ENCODE measurements around the gene FAM13C.

DNA sequence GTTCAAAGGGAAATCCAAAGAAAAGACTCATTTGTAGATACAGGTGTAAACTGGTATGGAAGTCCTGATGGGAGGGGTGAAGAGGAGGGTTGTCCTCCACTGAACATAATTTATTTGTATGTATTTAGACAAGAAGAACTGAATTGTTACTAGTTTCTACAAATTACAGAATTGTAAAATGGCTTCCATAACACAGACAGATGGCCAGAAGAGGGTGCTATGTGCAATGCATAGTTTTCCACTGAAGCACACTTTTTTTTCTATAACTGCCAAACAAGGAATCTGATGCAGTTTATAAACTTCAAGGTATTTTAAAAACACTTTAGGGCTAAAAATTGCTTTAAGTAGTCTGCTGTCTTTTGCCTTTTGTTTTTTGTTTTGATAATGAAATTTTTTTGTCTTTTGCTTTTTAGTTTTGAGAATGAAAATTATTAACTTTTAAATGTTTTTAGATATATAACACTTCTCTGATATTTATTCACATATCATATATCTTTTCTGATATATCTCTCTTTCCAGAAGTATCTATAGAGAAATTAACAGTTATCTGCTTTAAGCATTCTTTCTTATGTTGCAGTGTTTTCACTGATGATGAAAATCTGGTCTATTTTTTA lies 127.4 kb downstream of the FAM13C start:
- TF ChIP-seq XRCC4 (IDR thresholded peaks at IDR 0.05; ENCODE audit: extremely low read depth, insufficient read depth, insufficient read length) (no peak), BRCA1 (IDR thresholded peaks at IDR 0.05) (no peak), BRCA1 (CRISPR knock-in tag; IDR thresholded peaks at IDR 0.05) (no peak), ELF4 (CRISPR knock-in tag; IDR thresholded peaks at IDR 0.05) (no peak)
- TF ChIP-seq, protein P1, sequence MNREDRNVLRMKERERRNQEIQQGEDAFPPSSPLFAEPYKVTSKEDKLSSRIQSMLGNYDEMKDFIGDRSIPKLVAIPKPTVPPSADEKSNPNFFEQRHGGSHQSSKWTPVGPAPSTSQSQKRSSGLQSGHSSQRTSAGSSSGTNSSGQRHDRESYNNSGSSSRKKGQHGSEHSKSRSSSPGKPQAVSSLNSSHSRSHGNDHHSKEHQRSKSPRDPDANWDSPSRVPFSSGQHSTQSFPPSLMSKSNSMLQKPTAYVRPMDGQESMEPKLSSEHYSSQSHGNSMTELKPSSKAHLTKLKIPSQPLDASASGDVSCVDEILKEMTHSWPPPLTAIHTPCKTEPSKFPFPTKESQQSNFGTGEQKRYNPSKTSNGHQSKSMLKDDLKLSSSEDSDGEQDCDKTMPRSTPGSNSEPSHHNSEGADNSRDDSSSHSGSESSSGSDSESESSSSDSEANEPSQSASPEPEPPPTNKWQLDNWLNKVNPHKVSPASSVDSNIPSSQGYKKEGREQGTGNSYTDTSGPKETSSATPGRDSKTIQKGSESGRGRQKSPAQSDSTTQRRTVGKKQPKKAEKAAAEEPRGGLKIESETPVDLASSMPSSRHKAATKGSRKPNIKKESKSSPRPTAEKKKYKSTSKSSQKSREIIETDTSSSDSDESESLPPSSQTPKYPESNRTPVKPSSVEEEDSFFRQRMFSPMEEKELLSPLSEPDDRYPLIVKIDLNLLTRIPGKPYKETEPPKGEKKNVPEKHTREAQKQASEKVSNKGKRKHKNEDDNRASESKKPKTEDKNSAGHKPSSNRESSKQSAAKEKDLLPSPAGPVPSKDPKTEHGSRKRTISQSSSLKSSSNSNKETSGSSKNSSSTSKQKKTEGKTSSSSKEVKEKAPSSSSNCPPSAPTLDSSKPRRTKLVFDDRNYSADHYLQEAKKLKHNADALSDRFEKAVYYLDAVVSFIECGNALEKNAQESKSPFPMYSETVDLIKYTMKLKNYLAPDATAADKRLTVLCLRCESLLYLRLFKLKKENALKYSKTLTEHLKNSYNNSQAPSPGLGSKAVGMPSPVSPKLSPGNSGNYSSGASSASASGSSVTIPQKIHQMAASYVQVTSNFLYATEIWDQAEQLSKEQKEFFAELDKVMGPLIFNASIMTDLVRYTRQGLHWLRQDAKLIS (CRISPR knock-in tag; IDR thresholded peaks at IDR 0.05): no peak
